BE2C (cell line): ENCODE measurements around the gene CAPN11.
"Not testable (repeated sequence)": the region's sequence is repeated elsewhere in the genome, so short reads cannot be mapped to it uniquely, and the experiment has no call there.

Source experiments
- DNase-seq: peaks from one replicate; pipeline ENCODE4 v3.0.0-alpha.2; 2020
- H3K27me3 ChIP-seq: fragments of 250-450 bp; sonication (Bioruptor Pico); 2 replicates; pipeline ENCODE4 v1.5.1; 2020; ENCODE audit warnings: mild to moderate bottlenecking
- H3K36me3 ChIP-seq: fragments of 250-450 bp; sonication (Bioruptor Pico); 2 replicates; pipeline ENCODE4 v1.5.1; 2020; ENCODE audit warnings: mild to moderate bottlenecking
- H3K4me1 ChIP-seq: fragments of 250-450 bp; sonication (Bioruptor Pico); 2 replicates; pipeline ENCODE4 v1.5.1; 2020
- H3K4me3 ChIP-seq: 2 replicates; pipeline ENCODE4 v1.5.1; 2011; ENCODE audit warnings: low read depth, low read length
- H3K9me3 ChIP-seq: fragments of 250-450 bp; sonication (Bioruptor Pico); 2 replicates; pipeline ENCODE4 v1.5.1; 2020
- CTCF ChIP-seq: IDR thresholded peaks from 2 replicates; pipeline ENCODE4 v1.5.1; 2012; ENCODE audit warnings: mild to moderate bottlenecking, low read depth, low read length

The CAPN11 gene

GRCh38 chr6:44193307-44193910 is 34.8 kb downstream of the CAPN11 start:
- Histone ChIP-seq H3K9me3 (no peaks in the 10 kb centered on the region), H3K27me3 (no peaks in the 10 kb centered on the region), H3K36me3 (no peaks in the 10 kb centered on the region), H3K4me3 (no peak overlapping the region), H3K4me1 (no peaks in the 10 kb centered on the region)
- TF ChIP-seq CTCF, result no peak
- no peak for DNase-seq

DNA sequence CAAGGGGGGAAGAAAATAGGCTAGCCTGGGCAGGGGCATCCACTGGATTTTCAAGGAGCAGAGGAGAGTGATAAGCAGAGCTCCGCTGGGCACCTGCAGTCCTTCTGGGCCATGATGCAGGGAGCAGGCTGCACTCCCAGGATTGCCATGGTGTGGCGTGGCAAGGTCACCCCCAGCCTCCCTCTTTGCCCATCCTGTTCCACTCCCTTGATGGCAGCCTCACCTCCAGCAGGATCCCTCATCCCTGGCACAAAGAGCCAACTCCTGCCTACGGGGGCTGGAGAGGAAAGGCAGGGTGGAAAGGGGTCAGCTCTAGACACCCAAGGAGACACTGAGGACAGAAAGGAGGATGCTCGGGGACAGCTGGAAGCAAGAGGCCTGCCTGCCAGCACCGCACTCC is 35.7 kb downstream of the CAPN11 start:
- H3K27me3 ChIP-seq, result no peaks in the 10 kb centered on the region
- no peaks in the 10 kb centered on the region for H3K9me3 ChIP-seq
- no peaks in the 10 kb centered on the region for H3K36me3 ChIP-seq
- TF ChIP-seq CTCF, result no peak
- H3K4me3 ChIP-seq, result no peak overlapping the region
- H3K4me1 ChIP-seq, result no peaks in the 10 kb centered on the region
- no peak for DNase-seq

- not testable (repeated sequence) for H3K4me3 ChIP-seq
Observed at GRCh38 chr6:44196351-44196750, 37.7 kb downstream of the CAPN11 start.

DNA sequence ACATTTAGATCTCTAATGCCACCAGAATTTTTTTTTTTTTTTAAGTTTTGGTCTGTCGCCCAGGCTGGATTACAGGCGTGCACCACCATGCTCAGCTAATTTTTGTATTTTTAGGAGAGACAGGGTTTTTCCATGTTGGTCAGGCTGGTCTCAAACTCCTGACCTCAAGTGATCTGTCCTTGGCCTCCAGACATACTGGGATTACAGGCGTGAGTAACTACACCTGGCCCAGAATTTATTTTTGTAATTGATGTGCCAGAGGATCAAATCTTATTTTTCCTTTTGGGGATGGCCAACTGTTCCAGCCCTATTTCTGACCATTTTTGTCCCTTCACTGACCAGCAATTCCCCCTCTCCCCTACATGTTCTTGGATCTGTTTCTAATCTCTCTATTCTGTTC is 40.1 kb downstream of the CAPN11 start:
- H3K27me3 ChIP-seq, result no peaks in the 10 kb centered on the region
- no peak overlapping the region for H3K4me3 ChIP-seq
- H3K4me1 ChIP-seq, result no peaks in the 10 kb centered on the region
- no peaks in the 10 kb centered on the region for H3K9me3 ChIP-seq
- H3K36me3 ChIP-seq, result no peaks in the 10 kb centered on the region
- no peak for TF ChIP-seq CTCF
- DNase-seq, result no peak

More at GRCh38 chr6:44196351-44196750, 37.7 kb downstream of the CAPN11 start:
- not testable (repeated sequence) for H3K9me3 ChIP-seq, H3K27me3 ChIP-seq, H3K36me3 ChIP-seq, DNase-seq, H3K4me1 ChIP-seq

DNA sequence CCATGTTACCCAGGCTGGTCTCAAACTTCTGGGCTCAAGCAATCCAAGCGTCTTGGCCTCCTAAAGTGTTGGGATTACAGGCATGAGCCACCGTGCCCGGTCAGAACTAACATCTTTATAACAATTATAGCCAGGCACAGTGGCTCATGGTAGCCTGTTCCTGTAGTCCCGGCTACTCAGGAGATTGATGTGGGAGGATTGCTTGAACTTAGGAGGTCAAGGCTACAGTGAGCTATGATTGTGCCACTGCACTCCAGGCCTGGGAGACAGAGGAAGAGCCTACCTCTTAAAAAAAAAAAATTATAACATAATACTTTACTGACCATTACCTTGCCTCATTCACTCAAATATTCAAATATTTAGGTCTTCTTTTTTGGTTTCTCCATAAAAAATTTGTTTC is 41.3 kb downstream of the CAPN11 start:
- no peak overlapping the region for H3K4me3 ChIP-seq
- no peak for TF ChIP-seq CTCF
- no peaks in the 10 kb centered on the region for H3K4me1 ChIP-seq
- H3K27me3 ChIP-seq, result no peaks in the 10 kb centered on the region
- DNase-seq, result no peak
- H3K9me3 ChIP-seq, result no peaks in the 10 kb centered on the region
- H3K36me3 ChIP-seq, result no peaks in the 10 kb centered on the region

DNA sequence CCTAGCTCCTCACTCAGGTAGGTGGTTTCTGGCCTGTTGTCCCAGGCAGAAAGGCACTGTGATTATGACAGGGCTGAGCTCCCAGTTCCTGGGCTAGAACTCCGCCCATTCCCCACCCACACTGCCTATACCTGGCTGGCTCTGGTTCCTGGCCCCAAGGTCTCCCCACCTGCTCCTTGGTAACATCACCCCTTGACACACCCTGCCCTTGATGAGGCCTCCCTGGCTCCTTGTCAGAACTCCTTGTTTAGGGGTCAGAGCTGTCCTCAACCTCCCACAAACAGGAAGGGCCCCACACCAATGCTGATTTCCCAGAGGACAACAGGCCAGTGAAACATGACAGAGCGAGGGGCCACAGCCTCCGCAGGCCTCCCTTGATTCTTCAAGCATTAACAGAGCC is 42.6 kb downstream of the CAPN11 start:
- Histone ChIP-seq H3K36me3 (no peaks in the 10 kb centered on the region), H3K4me1 (no peaks in the 10 kb centered on the region), H3K4me3 (no peak overlapping the region), H3K9me3 (no peaks in the 10 kb centered on the region), H3K27me3 (no peaks in the 10 kb centered on the region)
- TF ChIP-seq CTCF, result no peak
- no peak for DNase-seq
